Neural crest cell (in vitro differentiated cells): ENCODE measurements around the gene RAB44. TPM values are rescaled to one million over a fixed set of nuclear protein-coding genes. Genes with fewer than 3 reads are reported as not detected.
A peak's percentile ranks its signal among the peaks of the same experiment; 100 is the strongest.

ENCODE experiments used
- DNase-seq: peaks from one replicate; pipeline ENCODE4 v3.0.0; 2021; ENCODE audit warnings: low read depth, mixed read lengths, low spot score
- H3K27ac Mint-ChIP-seq: one replicate; pipeline ENCODE4 v1.8.0; 2021; ENCODE audit warnings: mild to moderate bottlenecking, mixed read lengths; ENCODE audit not compliant: unreplicated experiment
- H3K27me3 Mint-ChIP-seq: 2 replicates; pipeline ENCODE4 v1.8.0; 2021; ENCODE audit warnings: low read depth, mild to moderate bottlenecking, mixed read lengths
- H3K36me3 Mint-ChIP-seq: 2 replicates; pipeline ENCODE4 v1.8.0; 2021; ENCODE audit warnings: low read depth, mild to moderate bottlenecking, mixed read lengths
- H3K4me1 Mint-ChIP-seq: 2 replicates; pipeline ENCODE4 v1.8.0; 2021; ENCODE audit warnings: mixed read lengths
- H3K4me3 Mint-ChIP-seq: one replicate; pipeline ENCODE4 v1.8.0; 2021; ENCODE audit warnings: mild to moderate bottlenecking, mixed read lengths
- H3K9me3 Mint-ChIP-seq: 2 replicates; pipeline ENCODE4 v1.8.0; 2021; ENCODE audit warnings: mixed read lengths
- CTCF ChIP-seq: fragments of 200-600 bp; sonication (generic); conservative IDR thresholded peaks from 2 replicates; pipeline ENCODE4 v1.5.0; 2021; ENCODE audit warnings: antibody characterized with exemption, mild to moderate bottlenecking
- total RNA-seq: library from RNA; stranded (reverse); gene quantifications from 2 replicates; pipeline ENCODE4 v1.2.1, GENCODE V29; 2021

The RAB44 gene
- total RNA-seq, 1 donor from 2014 or later, result not detected

DNA sequence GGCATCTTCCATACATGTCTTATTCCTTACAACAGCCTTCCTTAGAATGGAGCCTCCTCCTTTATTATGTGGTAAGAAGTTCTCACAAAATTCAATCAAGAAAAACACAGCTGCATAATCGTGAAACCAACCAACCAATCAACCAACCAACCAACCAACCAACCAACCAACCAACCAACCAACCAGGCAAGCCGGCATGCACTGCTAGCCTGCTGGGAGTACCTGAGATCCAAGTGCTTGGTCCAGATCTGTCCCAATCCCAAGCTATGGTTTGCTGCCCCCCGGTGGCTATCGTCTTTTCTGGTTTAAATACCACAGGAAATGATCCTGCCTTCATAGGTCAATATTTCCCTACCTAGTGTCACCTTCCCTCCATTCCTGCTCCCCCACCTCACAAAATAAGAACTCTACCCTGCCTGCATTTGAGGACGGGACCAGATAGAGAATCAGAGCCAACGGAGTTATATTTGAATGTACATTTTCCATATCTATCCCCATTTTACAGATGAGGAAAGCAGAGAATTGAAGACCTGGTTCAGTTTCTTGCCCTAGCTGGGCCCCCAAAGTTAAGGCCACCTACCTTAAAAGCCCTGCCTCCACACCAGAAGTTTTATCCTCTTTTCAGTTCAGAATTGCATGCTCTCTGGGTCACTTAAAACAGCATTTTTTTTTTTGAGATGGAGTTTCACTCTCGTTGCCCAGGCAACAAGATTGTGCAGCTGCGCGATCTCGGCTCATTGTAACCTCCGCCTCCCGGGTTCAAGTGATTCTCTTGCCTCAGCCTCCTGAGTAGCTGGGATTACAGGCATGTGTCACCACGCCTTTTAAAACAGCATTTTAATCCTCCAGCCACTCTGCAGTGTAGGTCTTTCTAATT lies 27.1 kb downstream of the RAB44 start:
- H3K9me3 Mint-ChIP-seq, result no peaks in the 10 kb centered on the region
- H3K4me3 Mint-ChIP-seq, result no peak overlapping the region
- peak; percentile 64 for TF ChIP-seq CTCF
- H3K27ac Mint-ChIP-seq, result no peak overlapping the region
- H3K36me3 Mint-ChIP-seq, result no peaks in the 10 kb centered on the region
- H3K27me3 Mint-ChIP-seq, result peaks cover 6% of the 10 kb centered on the region
- peak; percentile 45 for DNase-seq
- peaks cover 29% of the 10 kb centered on the region for H3K4me1 Mint-ChIP-seq

GRCh38 chr6:36725581-36725980 lies 28.0 kb downstream of the RAB44 start:
- peaks cover 6% of the 10 kb centered on the region for H3K27me3 Mint-ChIP-seq
- H3K36me3 Mint-ChIP-seq, result no peaks in the 10 kb centered on the region
- H3K9me3 Mint-ChIP-seq, result no peaks in the 10 kb centered on the region
- no peak for DNase-seq
- peak overlapping the region; percentile 35 for H3K27ac Mint-ChIP-seq
- TF ChIP-seq CTCF, result no peak
- H3K4me3 Mint-ChIP-seq, result no peak overlapping the region
- H3K4me1 Mint-ChIP-seq, result peaks cover 29% of the 10 kb centered on the region

DNA sequence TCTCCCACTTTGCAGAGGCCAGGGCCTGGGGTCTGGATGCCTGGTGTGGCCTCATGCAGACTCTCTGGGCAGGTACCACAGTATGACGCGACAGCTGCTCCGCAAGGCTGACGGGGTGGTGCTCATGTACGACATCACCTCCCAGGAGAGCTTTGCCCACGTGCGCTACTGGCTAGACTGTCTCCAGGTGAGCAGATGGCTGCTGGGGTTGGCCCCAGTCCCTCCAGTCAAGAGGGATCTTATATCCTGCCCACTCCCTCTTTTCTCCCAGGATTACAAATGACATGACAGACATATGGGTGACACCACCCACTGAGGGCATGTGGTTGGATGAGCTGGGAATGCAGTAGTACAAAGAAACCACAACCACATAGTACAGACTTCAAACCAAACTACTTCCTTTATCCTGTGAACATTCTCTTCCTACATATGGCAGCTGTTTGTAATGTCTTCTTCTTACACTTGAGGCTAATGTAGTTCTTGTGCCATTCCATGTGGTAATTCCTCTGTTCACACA lies 29.9 kb downstream of the RAB44 start:
- no peaks in the 10 kb centered on the region for H3K36me3 Mint-ChIP-seq
- no peak overlapping the region for H3K27ac Mint-ChIP-seq
- H3K4me3 Mint-ChIP-seq, result no peak overlapping the region
- H3K27me3 Mint-ChIP-seq, result peaks cover 6% of the 10 kb centered on the region
- peaks cover 29% of the 10 kb centered on the region for H3K4me1 Mint-ChIP-seq
- DNase-seq, result no peak
- no peak for TF ChIP-seq CTCF
- no peaks in the 10 kb centered on the region for H3K9me3 Mint-ChIP-seq

GRCh38 chr6:36728289-36729160 lies 30.9 kb downstream of the RAB44 start:
- no peak for DNase-seq
- H3K27ac Mint-ChIP-seq, result no peak overlapping the region
- no peak for TF ChIP-seq CTCF
- no peaks in the 10 kb centered on the region for H3K9me3 Mint-ChIP-seq
- no peaks in the 10 kb centered on the region for H3K36me3 Mint-ChIP-seq
- H3K27me3 Mint-ChIP-seq, result peaks cover 6% of the 10 kb centered on the region
- H3K4me3 Mint-ChIP-seq, result no peak overlapping the region
- peaks cover 29% of the 10 kb centered on the region for H3K4me1 Mint-ChIP-seq

DNA sequence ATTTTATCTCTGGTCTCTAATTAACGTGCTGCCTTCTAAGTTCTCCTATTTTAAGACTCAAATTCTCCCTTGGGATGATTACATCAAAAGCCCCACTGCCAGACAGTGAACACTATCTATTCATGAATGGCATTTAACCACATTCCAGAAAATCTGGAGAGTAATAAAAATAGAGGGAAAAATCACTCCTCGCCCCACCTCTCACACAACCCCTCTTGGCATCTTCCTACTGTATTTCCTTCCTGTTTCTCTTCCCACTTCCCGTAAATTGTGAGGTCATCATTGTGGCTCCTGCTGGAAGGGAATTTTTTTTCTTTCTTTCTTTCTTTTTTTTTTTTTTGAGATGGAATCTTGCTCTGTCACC lies 31.5 kb downstream of the RAB44 start:
- Mint-ChIP-seq H3K4me3 (no peak overlapping the region), H3K27me3 (peaks cover 6% of the 10 kb centered on the region), H3K27ac (no peak overlapping the region), H3K36me3 (no peaks in the 10 kb centered on the region), H3K4me1 (peaks cover 29% of the 10 kb centered on the region), H3K9me3 (no peaks in the 10 kb centered on the region)
- no peak for DNase-seq
- TF ChIP-seq CTCF, result no peak
